Neural progenitor cell (in vitro differentiated cells): Measurements from ENCODE around the gene RTKN.

Experiments used
- CTCF ChIP-seq: fragments of 200-600 bp; sonication (generic); IDR thresholded peaks from 2 replicates; pipeline ENCODE4 v1.5.1; 2017; ENCODE audit warnings: antibody characterized with exemption, mild to moderate bottlenecking
- EZH2 ChIP-seq: fragments of 200-600 bp; sonication (generic); IDR thresholded peaks from 2 replicates; pipeline ENCODE4 v1.6.1; 2017; ENCODE audit warnings: antibody characterized with exemption, mild to moderate bottlenecking, moderate library complexity
- EZH2phosphoT487 ChIP-seq: fragments of 200-600 bp; sonication (generic); IDR thresholded peaks from 2 replicates; pipeline ENCODE4 v1.6.1; 2017; ENCODE audit warnings: antibody characterized with exemption

- no peak for TF ChIP-seq CTCF
- TF ChIP-seq EZH2phosphoT487 = no peak
- TF ChIP-seq EZH2 = no peak
Measured at GRCh38 chr2:74413001-74413698, 28.6 kb downstream of the RTKN start.
